Middle frontal gyrus (tissue), 1 donor: ENCODE measurements around the gene TMCO4.

Source experiments
- DNase-seq: peaks from one replicate; pipeline ENCODE4 v3.0.0-alpha.2; 2015; ENCODE audit warnings: low spot score; ENCODE audit errors: extremely low spot score

TMCO4 gene

DNA sequence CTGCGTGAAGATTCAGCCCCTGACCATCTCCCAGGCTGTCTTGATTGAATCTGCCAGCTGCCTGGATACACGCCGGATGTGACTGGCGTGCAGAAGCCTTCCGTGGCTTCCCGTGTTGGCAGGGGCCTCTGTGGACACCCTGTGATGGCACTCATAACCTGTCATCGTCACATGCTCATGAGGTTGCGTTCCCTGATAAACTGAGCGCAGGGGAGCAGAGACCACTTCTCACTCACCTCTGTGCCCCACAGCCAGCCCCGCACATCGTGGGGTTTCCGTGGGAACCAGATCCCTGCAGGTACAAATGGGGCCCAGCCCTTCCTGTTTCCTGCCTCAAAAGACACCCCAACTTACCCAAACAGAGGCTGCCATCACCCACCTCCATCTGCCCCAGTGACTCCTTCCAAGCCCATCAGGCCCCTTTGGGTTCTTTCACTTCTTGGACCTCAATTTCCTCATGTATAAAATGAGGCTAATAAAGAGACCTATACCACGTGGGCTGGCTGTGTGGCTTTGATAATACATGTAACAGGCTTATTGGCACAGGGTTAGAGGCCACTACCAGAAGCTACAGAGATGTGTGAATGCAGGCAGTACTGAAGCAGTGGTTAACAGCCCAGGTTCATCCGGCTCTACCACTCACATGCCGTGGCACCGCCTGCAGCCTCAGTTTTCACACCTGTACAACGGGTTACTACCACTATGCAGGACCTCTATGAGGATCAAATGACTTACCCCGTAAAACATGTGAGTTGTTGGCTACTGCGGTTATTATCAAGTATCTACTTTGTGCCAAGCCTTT lies 111.5 kb downstream of the TMCO4 start:
- DNase-seq: no peak

DNA sequence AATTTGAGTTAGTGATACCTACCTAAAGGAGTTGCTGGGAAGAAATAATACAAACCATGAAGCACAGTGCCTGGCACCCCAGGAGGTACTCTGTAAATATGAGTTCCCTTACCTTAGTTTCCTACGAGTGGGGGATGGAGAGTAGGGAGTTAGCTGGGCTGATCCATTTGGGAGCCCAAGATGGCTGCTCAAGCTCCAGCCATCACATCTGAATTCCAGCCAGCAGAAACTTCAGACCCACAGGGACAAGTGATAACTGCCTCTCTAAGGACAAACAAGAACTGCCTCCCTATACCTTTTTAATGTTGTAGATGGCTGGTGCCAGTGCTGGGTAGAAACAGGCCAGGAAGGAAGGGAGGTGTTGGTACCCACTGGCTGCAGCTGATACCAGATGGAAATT lies 112.3 kb downstream of the TMCO4 start:
- DNase-seq: no peak

DNA sequence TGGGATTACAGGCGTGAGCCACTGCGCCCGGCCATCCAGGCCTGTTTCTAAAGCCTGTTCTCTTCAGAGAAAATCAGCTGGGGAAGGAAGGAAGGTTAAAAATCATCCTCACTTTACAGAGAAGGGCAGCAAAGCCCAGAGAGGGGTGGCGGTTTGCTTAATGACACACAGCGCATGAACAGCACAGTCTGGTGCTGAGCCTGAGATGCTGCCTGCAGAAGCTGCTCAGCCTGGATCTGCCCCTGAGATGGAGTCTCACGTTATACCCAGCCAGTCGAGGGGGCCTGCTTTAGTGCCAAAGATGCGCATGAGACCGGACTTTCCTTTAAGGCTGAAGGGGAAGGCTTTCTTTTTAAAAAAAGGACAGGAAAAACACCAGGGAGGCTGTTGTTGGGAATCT lies 113.7 kb downstream of the TMCO4 start:
- no peak for DNase-seq

DNA sequence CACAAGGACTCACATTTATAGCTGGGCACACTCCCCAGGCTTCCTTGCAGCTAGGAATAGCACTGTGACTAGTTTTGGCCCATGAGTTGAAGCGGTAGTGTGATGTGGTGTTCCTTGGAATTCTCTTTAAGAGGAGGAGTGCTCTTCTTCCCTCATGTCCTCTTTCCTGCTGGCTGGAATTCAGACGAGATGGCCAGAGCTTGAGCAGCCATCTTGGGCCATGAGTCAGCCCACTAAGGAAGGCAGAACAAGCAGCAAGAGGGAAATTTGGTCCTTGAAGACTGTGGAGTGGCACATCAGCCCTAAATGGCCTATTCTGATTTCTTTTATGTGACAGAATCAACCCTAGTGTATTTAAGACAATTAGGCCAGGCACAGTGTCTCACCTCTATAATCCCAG lies 115.0 kb downstream of the TMCO4 start:
- peak; percentile 14 for DNase-seq

DNA sequence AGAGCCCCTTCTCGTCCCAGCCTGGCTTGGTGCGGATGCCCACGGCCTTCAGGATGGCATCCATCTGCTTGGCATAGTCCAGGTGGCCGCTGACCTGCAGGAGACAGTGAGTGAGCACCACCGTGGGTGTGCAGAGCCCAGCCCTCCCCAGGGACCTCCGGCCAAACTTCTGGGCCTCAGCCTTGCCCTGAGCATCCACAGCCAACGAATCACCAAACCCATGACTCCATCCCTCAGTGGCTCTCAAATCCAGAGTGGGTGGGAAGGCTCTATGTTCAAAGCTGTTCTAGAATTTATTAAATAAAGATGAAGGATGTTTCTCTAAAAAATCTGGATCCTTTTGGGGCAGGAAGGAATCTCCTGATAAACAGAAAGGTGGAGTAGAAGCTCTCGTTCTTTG lies 116.4 kb downstream of the TMCO4 start:
- no peak for DNase-seq

DNA sequence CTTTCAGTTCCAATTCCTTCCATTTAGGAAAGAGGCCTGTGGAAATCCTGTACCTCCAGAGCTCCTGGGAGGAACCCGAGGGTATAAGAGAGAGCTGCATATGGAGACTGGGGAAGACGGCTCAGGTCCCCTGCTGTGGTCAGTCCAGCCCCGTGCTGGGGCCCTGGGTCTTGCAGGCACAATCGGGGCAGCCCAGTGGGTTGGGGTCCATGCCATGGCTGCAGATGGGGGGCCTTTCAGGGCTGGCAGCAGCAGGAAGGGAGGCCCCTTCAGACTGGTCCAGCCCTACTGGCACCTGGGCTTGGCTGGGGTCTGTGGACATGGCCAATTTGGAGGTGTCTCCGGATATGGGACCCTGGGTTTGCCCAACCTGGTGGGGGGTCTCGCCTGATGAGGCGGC lies 116.8 kb downstream of the TMCO4 start:
- DNase-seq: no peak

DNA sequence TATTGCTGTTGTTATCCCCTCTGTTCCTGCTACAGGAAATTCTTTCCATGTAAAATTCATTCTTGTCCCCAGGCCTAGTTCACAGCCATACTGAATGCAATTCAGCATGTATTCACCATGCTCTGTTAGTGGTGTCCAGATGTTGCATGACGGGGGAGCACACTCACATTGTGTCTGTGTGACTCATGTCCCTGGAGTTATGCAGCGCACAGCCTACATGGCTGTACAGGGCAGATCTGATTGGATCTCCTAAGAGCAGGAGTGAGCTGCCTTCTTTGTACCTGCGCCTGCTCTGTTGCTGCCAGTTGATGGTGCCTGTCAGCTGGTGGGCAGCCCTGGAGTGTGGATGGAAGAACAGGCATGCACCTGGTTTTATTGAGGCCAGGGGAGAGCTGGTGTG lies 117.5 kb downstream of the TMCO4 start:
- no peak for DNase-seq

DNA sequence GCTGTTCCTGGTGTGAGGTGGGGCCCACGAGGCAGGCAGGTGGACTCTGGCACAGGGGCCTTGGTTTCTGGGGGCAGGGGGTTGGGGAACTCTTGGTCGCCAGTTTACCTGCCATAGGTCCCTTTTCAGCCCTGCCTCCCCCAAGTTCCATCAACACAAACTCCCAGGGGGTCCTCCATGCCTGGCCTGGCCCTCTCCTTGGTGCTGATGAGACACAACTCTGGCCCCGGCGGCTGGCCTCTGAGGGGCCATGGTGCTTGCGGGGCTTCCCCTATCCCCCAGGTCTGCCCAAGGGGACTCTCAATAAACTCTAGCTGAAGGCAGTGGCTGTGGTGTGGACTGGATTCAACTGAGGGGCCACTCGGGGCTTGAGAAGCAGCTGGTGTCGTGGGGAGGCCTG lies 119.1 kb downstream of the TMCO4 start:
- DNase-seq: no peak

DNA sequence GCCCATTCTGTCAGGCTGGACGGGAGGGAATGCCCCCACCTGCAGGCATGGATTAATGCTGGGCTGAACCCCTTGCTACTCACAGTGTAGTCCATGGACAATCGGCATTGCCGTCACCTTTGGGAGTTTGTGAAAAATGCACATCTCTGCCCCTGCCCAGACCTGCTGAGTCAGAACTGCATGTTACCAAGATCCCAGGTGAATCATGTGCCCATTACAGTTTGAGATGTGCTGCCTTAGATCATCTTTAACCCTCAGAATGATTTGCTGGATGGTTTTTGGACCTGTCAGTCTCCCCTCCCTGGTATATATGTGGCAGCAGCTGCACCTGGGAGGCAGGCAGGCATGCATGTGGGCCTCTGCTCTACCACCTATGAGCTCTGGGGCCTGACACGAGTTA lies 120.0 kb downstream of the TMCO4 start:
- DNase-seq: no peak

DNA sequence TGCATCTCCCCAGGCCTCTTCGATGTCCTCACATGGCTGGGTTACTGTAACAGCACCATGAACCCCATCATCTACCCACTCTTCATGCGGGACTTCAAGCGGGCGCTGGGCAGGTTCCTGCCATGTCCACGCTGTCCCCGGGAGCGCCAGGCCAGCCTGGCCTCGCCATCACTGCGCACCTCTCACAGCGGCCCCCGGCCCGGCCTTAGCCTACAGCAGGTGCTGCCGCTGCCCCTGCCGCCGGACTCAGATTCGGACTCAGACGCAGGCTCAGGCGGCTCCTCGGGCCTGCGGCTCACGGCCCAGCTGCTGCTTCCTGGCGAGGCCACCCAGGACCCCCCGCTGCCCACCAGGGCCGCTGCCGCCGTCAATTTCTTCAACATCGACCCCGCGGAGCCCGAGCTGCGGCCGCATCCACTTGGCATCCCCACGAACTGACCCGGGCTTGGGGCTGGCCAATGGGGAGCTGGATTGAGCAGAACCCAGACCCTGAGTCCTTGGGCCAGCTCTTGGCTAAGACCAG lies 120.7 kb downstream of the TMCO4 start:
- DNase-seq: no peak

DNA sequence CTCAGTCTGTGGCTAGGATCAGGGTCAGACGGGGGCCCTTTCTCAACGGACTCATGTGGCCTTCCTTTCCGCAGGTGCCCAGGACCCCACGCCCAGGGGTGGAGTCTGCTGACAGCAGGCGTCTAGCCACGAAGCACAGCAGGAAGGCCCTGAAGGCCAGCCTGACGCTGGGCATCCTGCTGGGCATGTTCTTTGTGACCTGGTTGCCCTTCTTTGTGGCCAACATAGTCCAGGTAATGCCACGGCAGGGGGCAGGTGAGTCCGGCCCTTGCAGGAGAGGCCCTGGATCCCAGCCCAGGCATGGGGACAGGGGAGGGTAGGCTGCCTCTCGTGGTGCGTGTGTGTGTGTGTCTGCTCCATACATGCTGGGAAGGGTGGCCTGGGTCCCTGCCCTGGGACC lies 121.2 kb downstream of the TMCO4 start:
- no peak for DNase-seq

DNA sequence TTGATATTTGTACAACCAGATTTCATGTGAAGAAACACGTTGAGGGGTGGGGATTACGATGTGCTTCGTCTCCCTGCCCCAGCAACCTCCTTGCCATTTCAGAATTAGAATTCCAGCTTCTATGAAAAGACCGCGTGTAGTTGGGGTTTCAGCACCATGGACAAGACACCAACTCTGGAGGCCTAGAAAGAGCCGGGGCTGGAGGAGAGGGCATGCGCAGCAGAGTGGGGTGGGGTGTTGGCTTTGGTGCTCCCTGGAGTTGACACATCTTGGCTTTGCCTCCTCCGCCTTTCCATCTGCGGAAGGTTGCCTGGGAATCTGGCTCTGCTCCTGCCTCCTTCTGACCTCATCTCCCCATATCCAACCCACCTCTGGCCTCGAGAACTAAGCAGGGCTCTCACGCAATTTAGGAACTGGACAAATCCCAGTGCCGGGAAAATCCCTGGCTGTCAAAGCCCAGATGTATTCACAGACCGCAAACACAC lies 123.2 kb downstream of the TMCO4 start:
- no peak for DNase-seq

DNA sequence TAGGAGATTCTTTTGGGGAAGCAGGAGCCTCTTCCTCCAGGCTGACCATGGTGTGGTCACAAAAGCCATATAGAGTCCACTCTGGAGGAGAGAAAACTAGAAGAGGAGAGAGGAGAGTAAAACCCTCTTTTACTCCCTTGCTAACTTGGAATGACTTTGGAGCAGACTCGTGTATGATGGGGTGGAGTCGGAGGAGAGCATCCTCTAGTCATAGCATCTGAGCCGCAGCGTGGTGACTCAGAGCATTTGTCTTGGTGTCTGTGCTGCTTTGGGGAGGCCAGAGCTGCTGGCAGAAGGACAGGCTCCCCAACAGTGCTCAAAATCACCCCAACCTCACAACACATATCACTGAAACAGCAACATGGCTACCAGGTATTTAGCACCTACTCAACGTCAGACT lies 123.9 kb downstream of the TMCO4 start:
- no peak for DNase-seq

DNA sequence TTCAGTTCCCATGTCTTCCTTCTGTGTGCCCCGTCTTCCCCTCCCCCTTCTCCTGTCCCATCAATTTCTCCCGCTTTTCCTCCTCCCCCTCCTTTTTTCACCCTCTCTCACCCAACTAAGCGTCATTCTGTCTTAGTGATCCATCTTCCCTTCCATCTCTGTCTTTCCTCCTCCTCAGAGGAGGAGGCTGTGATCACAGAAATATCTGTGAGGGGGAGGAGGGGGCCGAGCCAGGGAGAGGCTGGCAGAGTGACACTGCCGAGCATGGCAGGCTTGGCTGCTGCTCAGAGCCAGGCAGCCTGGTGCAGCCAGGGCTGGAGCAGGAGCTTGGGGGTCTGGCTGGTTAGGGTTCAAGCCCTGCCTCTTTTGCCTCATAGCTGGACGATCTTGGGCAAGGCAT lies 127.5 kb downstream of the TMCO4 start:
- no peak for DNase-seq

DNA sequence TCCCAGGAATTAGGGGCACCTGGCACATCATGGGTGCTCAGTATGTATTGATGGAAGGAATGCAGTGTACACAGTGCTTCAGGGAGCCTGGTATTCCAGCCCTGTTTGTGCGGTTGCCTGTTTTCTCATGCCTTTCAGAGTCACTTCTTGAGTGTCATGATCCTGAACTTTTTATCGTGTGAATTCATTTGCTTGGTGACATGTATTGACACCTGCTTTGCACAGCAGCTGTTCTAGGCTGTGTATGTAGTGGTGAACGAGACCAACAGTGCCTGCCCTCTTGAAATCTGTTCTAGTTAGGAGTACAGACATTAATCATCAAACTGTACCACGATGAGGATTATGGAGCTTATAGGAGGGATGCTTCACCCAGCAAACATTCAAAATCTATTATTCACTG lies 128.9 kb downstream of the TMCO4 start:
- no peak for DNase-seq

DNA sequence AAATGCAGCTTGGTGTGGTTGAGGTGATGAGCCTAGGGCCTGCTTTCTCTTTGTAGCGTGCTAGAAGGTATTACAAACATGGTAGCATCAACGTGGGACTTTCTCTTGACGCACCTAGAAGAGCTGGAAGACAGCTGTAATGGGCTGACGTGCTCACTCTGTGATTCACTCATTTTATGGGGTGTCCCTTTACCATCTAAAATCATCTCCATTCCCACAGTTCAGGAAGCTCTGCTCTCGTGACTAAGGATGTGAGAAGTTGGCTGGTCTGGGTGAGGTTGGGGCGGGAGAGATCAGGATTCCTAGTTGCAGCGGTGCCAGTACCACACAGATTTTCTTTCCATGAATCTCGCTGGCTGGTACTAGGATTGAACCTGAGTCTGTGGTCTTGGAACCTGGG lies 130.8 kb downstream of the TMCO4 start:
- no peak for DNase-seq

DNA sequence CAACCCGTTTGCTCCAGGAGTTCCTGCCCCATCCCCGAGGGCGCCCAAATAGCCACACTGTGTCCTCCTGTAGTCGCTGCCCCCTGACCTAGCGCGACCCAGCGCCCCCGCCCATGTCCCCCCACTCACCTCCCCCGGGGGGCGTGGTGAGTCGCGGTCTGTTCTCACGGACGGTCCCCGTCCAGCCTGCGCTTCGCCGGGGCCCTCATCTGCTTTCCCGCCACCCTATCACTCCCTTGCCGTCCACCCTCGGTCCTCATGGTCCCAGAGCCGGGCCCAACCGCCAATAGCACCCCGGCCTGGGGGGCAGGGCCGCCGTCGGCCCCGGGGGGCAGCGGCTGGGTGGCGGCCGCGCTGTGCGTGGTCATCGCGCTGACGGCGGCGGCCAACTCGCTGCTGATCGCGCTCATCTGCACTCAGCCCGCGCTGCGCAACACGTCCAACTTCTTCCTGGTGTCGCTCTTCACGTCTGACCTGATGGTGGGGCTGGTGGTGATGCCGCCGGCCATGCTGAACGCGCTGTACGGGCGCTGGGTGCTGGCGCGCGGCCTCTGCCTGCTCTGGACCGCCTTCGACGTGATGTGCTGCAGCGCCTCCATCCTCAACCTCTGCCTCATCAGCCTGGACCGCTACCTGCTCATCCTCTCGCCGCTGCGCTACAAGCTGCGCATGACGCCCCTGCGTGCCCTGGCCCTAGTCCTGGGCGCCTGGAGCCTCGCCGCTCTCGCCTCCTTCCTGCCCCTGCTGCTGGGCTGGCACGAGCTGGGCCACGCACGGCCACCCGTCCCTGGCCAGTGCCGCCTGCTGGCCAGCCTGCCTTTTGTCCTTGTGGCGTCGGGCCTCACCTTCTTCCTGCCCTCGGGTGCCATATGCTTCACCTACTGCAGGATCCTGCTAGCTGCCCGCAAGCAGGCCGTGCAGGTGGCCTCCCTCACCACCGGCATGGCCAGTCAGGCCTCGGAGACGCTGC lies 133.9 kb downstream of the TMCO4 start:
- no peak for DNase-seq

DNA sequence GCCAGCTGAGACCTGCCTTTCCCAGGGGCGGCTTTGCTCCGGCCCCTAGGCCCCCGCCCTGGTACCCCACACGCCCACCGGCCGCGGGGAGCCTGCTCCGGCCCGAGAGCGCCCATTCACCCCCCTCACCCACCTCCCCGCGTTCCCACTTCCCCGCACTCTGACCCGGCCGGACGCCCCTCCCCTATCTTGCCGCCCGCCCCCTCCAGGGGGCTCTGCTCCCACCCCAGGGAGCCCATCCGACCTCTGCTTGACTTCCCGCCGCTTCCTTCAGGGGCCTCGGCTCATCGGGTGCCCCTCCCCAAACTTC lies 134.6 kb downstream of the TMCO4 start:
- DNase-seq: no peak

DNA sequence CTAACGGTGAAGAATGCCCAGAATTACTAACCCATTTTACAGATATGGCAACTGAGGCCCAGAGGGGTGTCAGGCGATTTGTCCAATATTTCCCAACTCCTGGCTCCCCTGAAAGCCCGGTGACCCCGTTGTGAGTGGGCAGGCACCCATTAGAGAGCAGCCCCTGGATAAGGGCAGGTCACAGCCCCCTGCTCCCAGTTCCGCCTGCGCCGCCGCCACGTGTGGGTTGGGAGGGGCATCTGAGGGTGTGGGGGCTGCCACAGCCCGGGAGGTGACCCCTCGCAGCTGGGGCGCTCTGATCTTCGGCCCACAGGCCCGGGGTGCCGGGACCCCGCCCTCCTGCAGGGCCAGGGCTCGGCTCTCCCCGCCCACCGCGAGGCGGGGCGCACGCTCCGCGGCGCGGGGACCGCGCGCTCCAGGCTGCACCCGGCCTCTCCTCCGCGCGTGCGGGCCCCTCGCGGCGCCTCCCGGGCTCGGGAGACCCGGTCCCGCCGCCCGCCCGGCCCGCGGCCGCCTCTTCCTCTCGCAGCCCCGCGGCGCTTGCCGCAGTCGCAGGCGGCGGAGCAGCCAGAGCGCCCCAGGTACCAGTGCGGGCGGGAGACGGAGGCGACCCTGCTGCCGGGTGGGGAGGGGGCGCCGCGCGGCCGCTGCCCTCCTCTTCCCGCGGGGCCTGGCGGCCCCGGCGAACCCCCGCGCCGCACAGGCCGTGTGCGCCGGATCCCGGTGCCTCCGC lies 135.1 kb downstream of the TMCO4 start, which contains the start of gene HTR6:
Gene HTR6, plus strand, starts transcription at position 423 of the 733 bp plus-strand sequence. CDS start 879 bp downstream, outside the sequence.
- no peak for DNase-seq

DNA sequence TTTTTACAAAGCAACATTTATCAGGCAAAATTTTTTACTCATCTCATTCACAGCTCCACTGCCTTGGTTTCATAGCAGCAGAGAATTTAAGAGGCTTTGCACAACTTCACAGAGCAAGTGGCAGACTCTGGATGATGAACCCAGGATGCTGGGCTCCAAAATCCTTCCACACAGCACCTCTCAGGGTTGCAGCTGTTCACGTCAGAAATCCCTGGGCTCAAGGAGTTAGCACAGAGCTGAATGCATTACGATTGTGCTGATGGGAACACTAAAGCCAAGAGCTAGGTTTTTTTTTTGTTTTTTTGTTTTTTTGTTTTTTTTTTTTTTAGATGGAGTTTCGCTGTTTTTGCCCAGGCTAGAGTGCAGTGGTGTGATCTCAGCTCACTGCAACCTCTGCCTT lies 137.4 kb downstream of the TMCO4 start:
- DNase-seq: no peak

DNA sequence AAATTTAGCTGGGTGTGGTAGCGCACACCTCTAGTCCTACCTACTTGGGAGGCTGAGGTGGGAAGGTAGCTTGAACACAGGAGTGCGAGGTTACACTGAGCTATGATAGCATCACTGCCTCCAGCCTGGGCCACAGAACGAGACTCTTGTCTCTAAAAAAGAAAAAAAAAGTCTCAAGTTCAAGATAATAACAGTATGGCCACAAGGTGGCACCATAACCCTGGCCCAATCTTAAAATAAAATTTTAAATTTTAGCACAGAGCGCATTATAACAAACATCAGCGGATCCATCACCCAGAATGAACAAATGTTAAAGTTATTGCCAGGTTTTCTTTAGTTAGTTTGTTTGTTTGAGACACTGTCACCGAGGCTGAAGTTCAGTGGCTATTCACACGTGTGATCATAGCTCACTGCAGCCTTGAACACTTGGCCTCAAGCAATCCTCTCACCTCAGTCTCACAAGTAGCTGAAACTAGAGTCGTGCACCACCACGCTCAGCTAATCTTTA lies 137.9 kb downstream of the TMCO4 start:
- no peak for DNase-seq
